GM23248 (cell line): ENCODE measurements around the gene VWF. TPM values are rescaled to one million over a fixed set of nuclear protein-coding genes. Genes with fewer than 3 reads are reported as not detected.
A peak's percentile ranks its signal among the peaks of the same experiment; 100 is the strongest.
"Not testable (repeated sequence)": the region's sequence is repeated elsewhere in the genome, so short reads cannot be mapped to it uniquely, and the experiment has no call there.

Experiments used
- DNase-seq: peaks from one replicate; pipeline ENCODE4 v3.0.0-alpha.2; 2015
- H2AFZ ChIP-seq: fragments of 200-600 bp; sonication (generic); 2 replicates; pipeline ENCODE4 v1.6.1; 2016; ENCODE audit warnings: antibody characterized with exemption
- H3F3A ChIP-seq: fragments of 200-600 bp; sonication (generic); 2 replicates; pipeline ENCODE4 v1.6.1; 2016; ENCODE audit warnings: mild to moderate bottlenecking, antibody characterized with exemption, mixed run types; ENCODE audit not compliant: insufficient read depth
- H3K27ac ChIP-seq: fragments of 200-600 bp; sonication (generic); 2 replicates; pipeline ENCODE4 v1.5.1; 2016; ENCODE audit warnings: mild to moderate bottlenecking
- H3K27me3 ChIP-seq: fragments of 200-600 bp; sonication (generic); replicated peaks from 2 replicates; pipeline ENCODE4 v1.6.1; 2016; ENCODE audit warnings: mild to moderate bottlenecking; ENCODE audit not compliant: insufficient read depth
- H3K36me3 ChIP-seq: fragments of 200-600 bp; sonication (generic); 2 replicates; pipeline ENCODE4 v1.6.1; 2016; ENCODE audit warnings: low read depth, mild to moderate bottlenecking
- H3K4me1 ChIP-seq: fragments of 200-600 bp; sonication (generic); 2 replicates; pipeline ENCODE4 v1.6.1; 2016; ENCODE audit warnings: mild to moderate bottlenecking; ENCODE audit not compliant: insufficient read depth
- H3K4me2 ChIP-seq: fragments of 200-600 bp; sonication (generic); one replicate; pipeline ENCODE4 v1.6.1; 2016; ENCODE audit warnings: mild to moderate bottlenecking; ENCODE audit not compliant: unreplicated experiment
- H3K4me3 ChIP-seq: fragments of 200-600 bp; sonication (generic); 2 replicates; pipeline ENCODE4 v1.5.1; 2016; ENCODE audit warnings: mild to moderate bottlenecking
- H3K79me2 ChIP-seq: fragments of 200-600 bp; sonication (generic); 2 replicates; pipeline ENCODE4 v1.6.1; 2016; ENCODE audit warnings: mild to moderate bottlenecking; ENCODE audit not compliant: insufficient read depth
- H3K9ac ChIP-seq: fragments of 200-600 bp; sonication (generic); 2 replicates; pipeline ENCODE4 v1.6.1; 2016; ENCODE audit warnings: mild to moderate bottlenecking
- H3K9me2 ChIP-seq: fragments of 200-600 bp; sonication (generic); 2 replicates; pipeline ENCODE4 v1.6.1; 2016; ENCODE audit warnings: mixed run types, mild to moderate bottlenecking, moderate library complexity; ENCODE audit not compliant: insufficient read depth
- H3K9me3 ChIP-seq: fragments of 200-600 bp; sonication (generic); one replicate; pipeline ENCODE4 v1.6.1; 2017; ENCODE audit warnings: low read depth
- H4K20me1 ChIP-seq: fragments of 200-600 bp; sonication (generic); 2 replicates; pipeline ENCODE4 v1.6.0; 2016; ENCODE audit not compliant: insufficient read depth
- EZH2 ChIP-seq: fragments of 200-600 bp; sonication (generic); IDR thresholded peaks from 2 replicates; pipeline ENCODE4 v1.6.1; 2018; ENCODE audit warnings: antibody characterized with exemption, mild to moderate bottlenecking; ENCODE audit not compliant: insufficient read depth, poor library complexity, severe bottlenecking
- EZH2phosphoT487 ChIP-seq: fragments of 200-600 bp; sonication (generic); IDR thresholded peaks from 2 replicates; pipeline ENCODE4 v1.6.1; 2018; ENCODE audit warnings: antibody characterized with exemption, moderate library complexity, mild to moderate bottlenecking, low read depth; ENCODE audit not compliant: insufficient read depth
- WGBS, 2 experiments: methylation state at CpG; one replicate each; pipeline ENCODE4 v1.1.6; 2015 to 2017; ENCODE audit warnings: low lambda C conversion rate in 2 of 2, low coverage in 1 of 2; ENCODE audit errors: missing lambda C conversion rate in 2 of 2; 5-methylcytosine and 5-hydroxymethylcytosine counted together
- in situ Hi-C: fragments of 300-500 bp; cut with MboI; formaldehyde crosslinking; loops from 2 replicates; pipeline ENCODE4 v1.15.0; 2020
- polyA plus RNA-seq: library from polyadenylated mRNA; unstranded; fragments of >200 nt; fragmentation: Nextera tagmentation; extraction: Ambion mirVana; gene quantifications from 2 replicates; pipeline ENCODE4 v1.2.1, GENCODE V29; 2016
- total RNA-seq: library from RNA; depleted of rRNA; stranded (reverse); fragments of >200 nt; shearing (Covaris generic); gene quantifications from 2 replicates; pipeline ENCODE4 v1.2.3, GENCODE V29; 2014

VWF gene
- total and polyA plus RNA-seq, 2 experiments from 2014 or later: 0.14 TPM; not detected in 1

GRCh38 chr12:6112004-6112403 lies 12.5 kb downstream of the VWF start:
- WGBS, 2 experiments: 47% methylated on average over 5 of the region's 5 CpGs
- no peaks in the 10 kb centered on the region for H3K79me2 ChIP-seq
- no peak for TF ChIP-seq EZH2
- no peak for TF ChIP-seq EZH2phosphoT487

GRCh38 chr12:6110006-6110405 lies 14.5 kb downstream of the VWF start:
- H3K9ac ChIP-seq: no peak overlapping the region
- H3K36me3 ChIP-seq: no peaks in the 10 kb centered on the region
- H3K27me3 ChIP-seq: no peaks in the 10 kb centered on the region
- no peaks in the 10 kb centered on the region for H4K20me1 ChIP-seq
- DNase-seq: peak; percentile 4
- no peaks in the 10 kb centered on the region for H3K9me2 ChIP-seq
- no peaks in the 10 kb centered on the region for H3F3A ChIP-seq
- 73 to 79% methylated on average over 4 of the region's 4 CpGs for WGBS, 2 experiments
- TF ChIP-seq EZH2phosphoT487 (no peak), EZH2 (no peak)
- no peak overlapping the region for H3K4me2 ChIP-seq
- H2AFZ ChIP-seq: no peak overlapping the region
- no peaks in the 10 kb centered on the region for H3K79me2 ChIP-seq
- H3K27ac ChIP-seq: no peak overlapping the region
- H3K4me1 ChIP-seq: no peaks in the 10 kb centered on the region
- H3K4me3 ChIP-seq: no peak overlapping the region
- H3K9me3 ChIP-seq: no peaks in the 10 kb centered on the region
- in situ Hi-C loops: no loop called here

More at GRCh38 chr12:6112004-6112403, 12.5 kb downstream of the VWF start:
- no peak overlapping the region for H3K4me2 ChIP-seq
- H3K9me2 ChIP-seq: no peaks in the 10 kb centered on the region
- H3K36me3 ChIP-seq: no peaks in the 10 kb centered on the region
- DNase-seq: no peak
- H3K9ac ChIP-seq: no peak overlapping the region
- no peaks in the 10 kb centered on the region for H3K4me1 ChIP-seq
- no peaks in the 10 kb centered on the region for H3F3A ChIP-seq
- H2AFZ ChIP-seq: no peak overlapping the region
- H3K4me3 ChIP-seq: no peak overlapping the region
- in situ Hi-C loops: no loop called here
- H3K27ac ChIP-seq: no peak overlapping the region
- no peaks in the 10 kb centered on the region for H4K20me1 ChIP-seq
- no peaks in the 10 kb centered on the region for H3K9me3 ChIP-seq
- no peaks in the 10 kb centered on the region for H3K27me3 ChIP-seq

- Histone ChIP-seq H3K27ac (no peak overlapping the region), H2AFZ (no peak overlapping the region), H3K4me3 (no peak overlapping the region), H3K9me2 (no peaks in the 10 kb centered on the region), H3K9me3 (no peaks in the 10 kb centered on the region), H4K20me1 (no peaks in the 10 kb centered on the region), H3K9ac (no peak overlapping the region), H3K79me2 (no peaks in the 10 kb centered on the region), H3K4me1 (no peaks in the 10 kb centered on the region), H3F3A (no peaks in the 10 kb centered on the region; the same call in 1 of the 2 replicates), H3K4me2 (no peak overlapping the region), H3K36me3 (no peaks in the 10 kb centered on the region), H3K27me3 (no peaks in the 10 kb centered on the region)
- whole genome bisulfite sequencing, 2 experiments: 92 to 98% methylated on average over 3 of the region's 3 CpGs
- in situ Hi-C loops: no loop called here
- DNase-seq: no peak
- TF ChIP-seq EZH2phosphoT487: no peak
- TF ChIP-seq EZH2: no peak
Measured at GRCh38 chr12:6106218-6106617, 18.3 kb downstream of the VWF start.

- DNase-seq: no peak
- TF ChIP-seq EZH2 (no peak), EZH2phosphoT487 (no peak)
- no peak overlapping the region for H3K9ac ChIP-seq
- H3K36me3 ChIP-seq: no peaks in the 10 kb centered on the region
- no peaks in the 10 kb centered on the region for H3K9me3 ChIP-seq
- H3K4me3 ChIP-seq: no peak overlapping the region
- no peak overlapping the region for H2AFZ ChIP-seq
- H3K4me2 ChIP-seq: no peak overlapping the region
- no peaks in the 10 kb centered on the region; the same call in 1 of the 2 replicates for H3F3A ChIP-seq
- WGBS, 2 experiments: 98 to 100% methylated on average over 2 of the region's 2 CpGs
- in situ Hi-C loops: no loop called here
- H3K9me2 ChIP-seq: no peaks in the 10 kb centered on the region
- H3K27me3 ChIP-seq: no peaks in the 10 kb centered on the region
- no peak overlapping the region for H3K27ac ChIP-seq
- H3K79me2 ChIP-seq: no peaks in the 10 kb centered on the region
- H4K20me1 ChIP-seq: no peaks in the 10 kb centered on the region
- no peaks in the 10 kb centered on the region for H3K4me1 ChIP-seq
Measured at GRCh38 chr12:6104842-6105241, 19.6 kb downstream of the VWF start.

GRCh38 chr12:6104027-6104426 lies 20.4 kb downstream of the VWF start:
- no peak for DNase-seq
- no peak overlapping the region for H3K4me3 ChIP-seq
- H3K27me3 ChIP-seq: no peaks in the 10 kb centered on the region
- no peaks in the 10 kb centered on the region for H3K9me3 ChIP-seq
- no peaks in the 10 kb centered on the region for H3K9me2 ChIP-seq
- WGBS, 2 experiments: 75% methylated on average over 3 of the region's 3 CpGs
- TF ChIP-seq EZH2 (no peak), EZH2phosphoT487 (no peak)
- no peak overlapping the region for H3K4me2 ChIP-seq
- in situ Hi-C loops: no loop called here
- H3K36me3 ChIP-seq: no peaks in the 10 kb centered on the region
- no peak overlapping the region for H3K9ac ChIP-seq
- no peaks in the 10 kb centered on the region for H3K4me1 ChIP-seq
- H3K79me2 ChIP-seq: no peaks in the 10 kb centered on the region
- no peak overlapping the region for H3K27ac ChIP-seq
- H4K20me1 ChIP-seq: no peaks in the 10 kb centered on the region
- H3F3A ChIP-seq: no peaks in the 10 kb centered on the region; the same call in 1 of the 2 replicates
- no peak overlapping the region for H2AFZ ChIP-seq

- H2AFZ ChIP-seq, H3K9me3 ChIP-seq, H3K9ac ChIP-seq, H3K27me3 ChIP-seq, H3K4me1 ChIP-seq, H3K36me3 ChIP-seq, H3K27ac ChIP-seq, H3K79me2 ChIP-seq, H3K9me2 ChIP-seq, DNase-seq, H3K4me2 ChIP-seq, in situ Hi-C loops, H4K20me1 ChIP-seq, H3F3A ChIP-seq, H3K4me3 ChIP-seq: not testable (repeated sequence)
- WGBS, 2 experiments: 88 to 91% methylated on average over 5 of the region's 5 CpGs
Measured at GRCh38 chr12:6102021-6102420, 22.4 kb downstream of the VWF start.
